CD4-positive, alpha-beta T cell treated with Interleukin-21 for 1 hour (primary cell): ENCODE measurements around the gene ADIRF.
"Not testable (repeated sequence)": the region's sequence is repeated elsewhere in the genome, so short reads cannot be mapped to it uniquely, and the experiment has no call there.

Experiments
- DNase-seq: peaks from one replicate; pipeline ENCODE4 v3.0.0-alpha.2; 2020

The ADIRF gene

DNA sequence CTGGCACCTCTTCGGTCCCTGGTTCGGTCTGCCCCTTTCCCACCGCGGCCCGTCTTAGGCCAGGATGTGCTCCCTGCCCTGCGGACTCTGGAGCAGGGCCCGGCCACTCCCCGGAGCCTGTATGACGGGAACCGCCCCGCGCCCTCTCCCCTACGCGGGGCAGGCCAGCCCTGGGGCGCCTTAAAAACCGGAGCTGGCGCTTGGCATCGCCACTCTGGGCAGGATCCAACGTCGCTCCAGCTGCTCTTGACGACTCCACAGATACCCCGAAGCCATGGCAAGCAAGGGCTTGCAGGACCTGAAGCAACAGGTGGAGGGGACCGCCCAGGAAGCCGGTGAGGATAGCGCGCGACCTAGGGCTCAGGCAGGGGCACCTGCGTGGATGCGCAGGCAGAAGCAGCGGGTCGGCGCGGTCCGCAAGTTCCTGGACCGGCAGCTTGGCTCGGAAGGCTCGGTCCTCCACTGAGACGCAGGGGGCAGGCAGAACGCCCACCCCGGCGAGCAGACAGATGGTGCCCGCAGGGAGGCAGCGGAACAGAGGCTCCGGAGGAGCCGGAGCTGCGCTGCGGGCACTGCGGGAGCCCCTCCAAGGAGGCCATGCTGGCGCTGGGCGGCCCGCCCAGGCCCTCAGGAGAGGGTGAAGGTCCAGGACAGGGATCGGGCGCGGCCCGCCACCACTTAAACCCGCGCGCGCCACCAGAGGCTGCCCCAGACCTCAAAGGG is at the start of gene ADIRF:
TSS of gene ADIRF (plus strand) at position 212 of the 723 bp plus-strand sequence. CDS start at position 275, 63 bp downstream.
- no peak for DNase-seq

DNA sequence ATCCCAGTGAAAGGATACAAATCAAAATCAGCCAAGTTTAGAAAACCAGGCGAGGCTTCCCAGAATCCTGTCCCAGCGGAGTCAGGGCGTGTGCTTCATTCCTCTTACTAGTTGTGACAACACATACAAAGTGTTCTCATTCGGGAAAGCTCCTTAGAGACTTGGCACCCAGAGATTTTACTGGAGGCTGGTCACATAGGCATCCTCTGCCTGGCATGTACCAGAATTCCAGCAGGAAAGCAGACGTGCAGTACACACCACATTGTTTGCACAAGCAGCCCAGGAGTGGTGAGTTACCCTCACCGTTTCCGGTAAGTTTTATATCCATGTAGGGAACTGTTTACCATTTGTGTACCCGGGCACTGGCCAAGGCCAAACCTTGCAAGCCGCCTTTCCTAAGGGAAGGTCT is 45.7 kb upstream of the ADIRF start:
- no peak for DNase-seq

DNA sequence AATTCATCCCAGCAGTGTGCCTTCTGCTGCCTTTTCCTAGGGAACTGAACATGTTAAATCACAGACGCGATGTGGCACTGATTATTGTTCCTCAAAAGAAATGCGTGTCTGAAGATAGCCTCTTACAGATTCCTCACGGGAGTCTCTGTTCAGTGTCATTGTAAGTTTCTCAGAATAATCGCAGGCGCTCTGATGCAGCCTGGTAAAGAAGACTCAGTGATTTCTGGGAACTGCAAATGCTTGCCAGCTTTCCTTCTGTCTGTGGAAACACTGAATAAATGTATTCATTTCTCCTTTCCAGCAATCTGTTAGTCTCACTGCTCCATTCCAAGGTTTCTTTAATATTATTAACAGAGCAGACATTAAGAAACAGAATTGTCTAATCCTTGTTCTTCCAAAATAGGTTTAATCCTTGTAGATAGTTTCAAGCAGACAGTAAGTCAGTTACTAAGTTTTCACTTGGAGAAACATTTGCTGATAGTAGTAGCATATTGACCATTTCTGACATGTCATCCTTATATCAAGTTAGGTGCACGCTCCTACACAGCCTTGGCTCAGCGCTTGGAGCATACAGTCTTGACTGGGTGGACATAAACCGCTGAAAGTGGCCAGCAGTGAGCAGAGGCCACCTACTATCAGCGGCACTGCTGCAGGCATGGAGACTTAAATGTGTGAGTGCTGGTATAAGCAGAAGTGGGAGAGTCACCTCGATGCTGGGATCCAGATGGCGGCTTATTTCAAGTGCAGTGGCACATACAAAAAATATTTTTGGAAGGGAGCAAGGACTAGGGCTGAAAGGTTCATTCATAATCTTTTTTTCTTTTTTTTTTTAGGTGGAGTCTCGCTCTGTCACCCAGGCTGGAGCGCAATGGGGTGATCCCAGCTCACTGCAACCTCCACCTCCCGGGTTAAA is 38.6 kb upstream of the ADIRF start:
- no peak for DNase-seq

GRCh38 chr10:86931872-86932271 is 36.4 kb upstream of the ADIRF start:
- DNase-seq = no peak

GRCh38 chr10:86932674-86933073 is 35.6 kb upstream of the ADIRF start:
- no peak for DNase-seq

DNA sequence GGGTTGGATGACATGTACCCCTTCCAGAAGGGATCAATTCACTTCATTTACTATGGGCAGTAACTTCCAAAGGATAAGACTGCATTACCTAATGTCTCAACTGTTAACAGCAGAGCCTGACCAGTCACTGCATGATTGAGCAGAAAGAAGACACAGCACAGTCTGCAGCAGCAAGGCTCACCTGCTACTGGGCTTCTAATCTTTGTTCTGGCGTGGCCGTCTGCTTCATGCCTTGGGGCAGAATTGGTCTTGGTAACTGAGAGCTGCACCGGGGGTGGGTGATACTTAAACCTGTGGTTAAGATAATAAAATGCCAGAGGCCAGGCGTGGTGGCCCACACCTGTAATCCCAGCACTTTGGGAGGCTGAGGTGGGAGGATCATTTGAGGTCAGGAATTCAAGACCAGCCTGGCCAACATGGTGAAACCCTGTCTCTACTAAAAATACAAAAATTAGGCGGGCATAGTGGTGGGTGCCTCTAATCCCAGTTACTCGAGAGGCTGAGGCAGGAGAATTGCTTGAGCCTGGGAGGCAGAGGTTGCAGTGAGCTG is 34.0 kb upstream of the ADIRF start:
- not testable (repeated sequence) for DNase-seq

DNA sequence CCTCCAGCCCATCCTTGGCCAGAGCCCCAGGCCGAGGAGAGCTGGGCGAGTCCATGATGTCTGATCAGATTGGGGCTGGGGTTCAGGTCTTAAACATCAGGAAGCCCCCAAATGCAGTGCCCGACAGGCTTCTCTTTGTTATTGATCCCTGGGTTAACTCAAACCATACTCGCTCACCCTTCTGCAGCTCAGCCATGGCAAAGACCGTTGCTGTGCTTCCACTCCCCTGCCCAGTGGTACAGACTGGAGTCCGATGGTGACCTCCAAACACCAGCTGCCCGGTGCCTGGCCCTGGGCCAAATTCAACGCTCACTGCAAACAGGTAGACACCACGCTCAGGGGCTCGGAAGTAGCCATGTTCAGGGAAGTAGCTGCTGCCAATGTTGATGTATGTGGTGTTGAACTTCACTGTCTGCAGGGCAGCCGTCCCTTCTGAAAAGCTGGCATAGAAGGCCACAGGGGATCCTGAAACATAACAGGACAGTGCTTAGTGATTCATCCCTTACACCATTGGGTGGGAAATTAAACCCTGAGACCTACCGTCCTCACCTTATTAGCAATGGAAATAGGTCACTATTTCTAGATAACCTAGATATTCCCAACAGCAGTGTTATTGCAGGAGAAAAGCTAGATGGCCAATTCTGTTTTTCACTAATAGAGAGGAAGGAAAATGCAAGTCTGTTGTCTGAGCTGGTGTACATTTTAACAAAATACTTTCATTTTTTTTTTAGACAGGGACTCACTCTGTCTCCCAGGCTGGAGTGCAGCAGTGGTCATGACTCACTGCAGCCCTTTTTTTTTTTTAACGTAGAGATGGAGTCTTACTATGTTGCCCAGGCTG is 31.4 kb upstream of the ADIRF start:
- no peak for DNase-seq

GRCh38 chr10:86937502-86938154 is 30.7 kb upstream of the ADIRF start:
- DNase-seq = no peak

GRCh38 chr10:86938260-86938659 is 30.0 kb upstream of the ADIRF start:
- no peak for DNase-seq

DNA sequence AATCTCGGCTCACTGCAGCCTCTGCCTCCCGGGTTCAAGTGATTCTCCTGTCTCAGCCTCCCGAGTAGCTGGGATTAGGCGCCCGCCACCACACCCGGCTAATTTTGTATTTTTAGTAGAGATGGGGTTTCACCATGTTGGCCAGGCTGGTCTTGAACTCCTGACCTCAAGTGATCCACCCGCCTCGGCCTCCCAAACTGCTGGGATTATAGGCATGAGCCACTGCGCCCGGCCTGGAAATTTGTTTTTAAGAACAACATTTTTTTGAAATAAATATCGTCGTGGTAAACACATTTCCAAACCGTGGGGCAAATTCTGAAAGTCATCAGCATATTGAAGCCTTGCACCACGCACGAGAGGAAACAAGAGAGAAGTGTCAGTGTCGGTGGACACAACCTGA is 28.2 kb upstream of the ADIRF start:
- not testable (repeated sequence) for DNase-seq

GRCh38 chr10:86940677-86941076 is 27.6 kb upstream of the ADIRF start:
- DNase-seq = no peak

DNA sequence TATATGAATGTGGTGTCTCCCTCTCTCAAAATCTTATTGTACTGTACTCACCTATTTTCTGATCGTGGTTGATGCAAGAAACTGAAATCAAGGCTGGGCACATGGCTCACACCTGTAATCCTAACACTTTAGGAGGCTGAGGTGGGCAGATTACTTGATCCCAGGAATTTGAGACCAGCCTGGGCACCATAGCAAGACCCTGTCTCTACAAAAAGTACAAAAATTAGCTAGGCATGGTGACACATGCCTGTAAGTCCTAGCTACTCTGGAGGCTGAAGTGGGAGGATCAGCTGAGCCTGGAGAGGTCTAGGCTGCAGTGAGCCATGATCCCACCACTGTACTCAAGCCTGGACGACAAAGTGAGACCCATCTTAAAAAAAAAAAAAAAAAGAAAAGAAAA is 26.9 kb upstream of the ADIRF start:
- no peak for DNase-seq

DNA sequence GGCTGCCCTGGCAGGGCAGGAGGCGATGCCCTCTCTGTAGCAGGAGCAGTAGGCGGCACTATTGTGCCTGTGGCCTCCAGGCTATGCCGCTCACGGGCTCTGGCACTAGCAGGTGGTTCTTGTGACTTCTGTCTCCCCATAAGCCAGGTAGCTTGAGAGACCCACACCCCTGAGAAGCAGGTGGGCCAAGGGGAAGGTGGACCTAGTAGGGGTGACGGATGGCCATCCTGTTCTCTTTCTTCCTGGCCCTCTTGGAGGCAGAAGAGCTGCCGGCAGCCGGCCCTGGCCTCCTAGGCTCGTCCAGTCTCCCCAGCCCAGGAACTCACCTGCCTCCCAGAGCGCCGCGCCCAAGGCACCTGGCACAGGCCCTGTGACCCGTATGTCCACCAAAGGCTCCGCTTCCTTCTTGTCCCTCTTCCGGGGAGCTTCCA is 26.3 kb upstream of the ADIRF start:
- no peak for DNase-seq

- no peak for DNase-seq
These were observed 25.6 kb upstream of the ADIRF start for GRCh38 chr10:86942441-86943315.

DNA sequence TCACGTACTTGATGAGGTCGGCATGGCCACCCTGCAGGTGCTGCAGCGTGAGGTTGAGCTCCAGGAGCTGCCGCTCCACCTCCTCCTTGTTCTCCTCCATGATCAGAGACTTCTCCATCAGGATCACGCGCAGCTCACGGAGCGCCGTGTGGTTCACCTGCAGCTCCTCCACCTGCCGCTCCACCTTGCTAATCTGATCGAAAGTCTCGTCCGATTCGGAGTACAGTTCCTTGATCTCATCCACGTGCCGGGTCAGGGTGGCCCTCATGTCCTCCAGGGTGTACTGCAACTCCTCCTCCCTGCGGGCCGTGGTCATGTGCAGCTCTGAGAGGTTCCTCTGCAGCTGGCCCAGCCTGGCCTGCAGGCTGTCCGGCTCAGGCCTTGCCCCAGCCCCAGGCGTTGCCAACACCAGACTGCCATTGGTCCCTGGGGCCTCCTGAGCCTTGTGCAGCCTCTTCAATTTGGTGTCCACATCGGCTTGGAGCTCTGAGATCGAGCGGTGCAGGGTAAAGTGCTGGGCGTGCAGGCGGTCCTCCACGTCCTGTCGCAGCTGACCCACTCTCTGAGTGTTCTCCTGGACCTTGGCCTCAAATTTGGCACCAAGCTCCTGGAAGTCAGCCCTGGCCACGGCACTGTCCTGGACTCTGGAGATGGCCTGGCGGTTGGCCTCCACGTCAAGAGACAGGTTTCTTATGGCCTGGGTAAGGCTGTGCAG is 24.8 kb upstream of the ADIRF start:
- no peak for DNase-seq

GRCh38 chr10:86944031-86944419 is 24.3 kb upstream of the ADIRF start:
- no peak for DNase-seq

DNA sequence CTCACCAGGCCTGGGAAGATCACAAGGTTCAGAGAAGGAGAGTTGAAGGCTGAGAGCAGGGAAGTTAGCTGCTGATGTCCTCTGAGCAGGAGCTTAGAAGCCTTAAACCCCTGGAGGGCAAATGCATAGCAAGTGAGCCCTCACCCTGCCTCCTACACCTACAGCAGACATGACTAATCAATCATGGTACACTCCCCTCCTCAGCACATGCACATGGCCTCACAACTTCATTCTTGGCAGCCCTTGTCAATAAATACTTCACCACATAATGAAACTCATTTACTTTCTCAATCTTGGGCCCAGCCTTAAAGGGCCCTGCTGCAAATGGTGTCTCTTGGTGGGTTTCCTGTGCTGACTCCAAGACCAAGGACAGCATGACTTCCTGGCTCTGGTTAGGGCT is 23.8 kb upstream of the ADIRF start:
- no peak for DNase-seq

GRCh38 chr10:86944907-86945306 is 23.4 kb upstream of the ADIRF start:
- no peak for DNase-seq

DNA sequence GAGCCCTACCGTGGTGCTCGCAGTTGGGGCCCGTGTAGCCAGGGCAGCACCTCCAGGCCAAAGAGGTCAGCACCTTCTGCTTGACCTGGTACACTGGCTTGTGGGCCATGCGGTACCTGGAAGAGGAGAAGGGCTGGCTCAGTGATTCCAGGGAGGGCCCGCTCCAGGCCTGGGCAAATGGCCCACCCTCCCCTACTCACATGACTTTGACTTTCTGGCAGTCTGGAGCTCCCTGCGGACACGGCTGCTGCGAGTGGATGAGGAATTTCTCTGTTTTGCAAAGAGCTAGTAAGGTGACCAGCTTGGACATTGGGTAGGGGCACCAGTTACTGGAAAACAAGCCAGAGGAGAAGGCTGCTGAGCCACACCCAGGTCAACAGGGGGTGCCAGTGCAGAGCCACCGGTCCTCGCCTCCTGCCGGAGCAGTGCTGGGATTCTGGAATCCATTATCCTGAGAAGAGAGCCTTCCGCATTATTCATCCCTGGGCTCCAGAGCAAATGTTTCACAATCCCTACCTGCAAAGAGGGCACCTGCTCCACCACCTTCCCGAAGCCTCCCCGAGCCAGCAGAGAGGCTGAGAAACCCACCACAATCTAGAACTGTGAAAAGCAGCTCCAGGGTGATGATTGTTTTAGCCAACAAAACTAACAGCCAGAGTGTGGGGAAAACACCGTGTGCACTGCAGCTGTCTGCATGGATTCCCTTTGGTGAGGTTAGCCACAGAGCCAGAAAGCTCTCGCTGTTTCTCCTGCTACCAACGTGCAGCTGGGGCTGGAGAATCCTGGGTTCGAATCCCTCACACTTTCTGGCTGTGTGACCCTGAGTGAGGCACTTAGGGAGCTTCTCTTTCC is 22.7 kb upstream of the ADIRF start:
- DNase-seq = no peak
